GM12878 (cell line): Measurements from ENCODE around the gene USP35. TPM values are rescaled to one million over a fixed set of nuclear protein-coding genes. Genes with fewer than 3 reads are reported as not detected.

Experiments used
- ATAC-seq: fragments of 200-7000 bp; cut with Tn5 transposase; 3 replicates; pipeline ENCODE4 v1.9.1; 2020; ENCODE audit warnings: mild to moderate bottlenecking, moderate library complexity
- BruUV-seq: library from RNA; stranded (reverse); fragments of 400-500 nt; replicated peaks from 2 replicates; lab custom pipeline; 2021; lab: Mats Ljungman, UMichigan
- CTCF ChIA-PET: fragments of 300-600 bp; sonication (Branson Sonifier 250); formaldehyde crosslinking; extraction: SDS; loops from one replicate; lab custom pipeline; 2021; ENCODE audit warnings: inconsistent platforms; lab: Yijun Ruan, JAX
- POLR2A ChIA-PET: fragments of 350-600 bp; formaldehyde crosslinking; extraction: SDS; loops from one replicate; lab custom pipeline; 2021; ENCODE audit warnings: inconsistent platforms; lab: Charles Lee
- RAD21 ChIA-PET: fragments of 300-600 bp; sonication (Branson Sonifier 250); formaldehyde crosslinking; loops from one replicate; lab custom pipeline; 2023; ENCODE audit warnings: antibody characterized with exemption; ENCODE audit not compliant: unreplicated experiment; lab: Charles Lee
- SMC1A ChIA-PET: fragments of 300-600 bp; sonication (Branson Sonifier 250); formaldehyde crosslinking; loops from one replicate; lab custom pipeline; 2023; ENCODE audit not compliant: unreplicated experiment, uncharacterized antibody; lab: Charles Lee
- DNase-seq: peaks from one replicate; pipeline ENCODE4 v3.0.0-alpha.2; 2011; ENCODE audit warnings: low read depth, low spot score
- FAIRE-seq: peaks from 3 replicates; lab custom pipeline; 2011; peaks lifted over from hg19 to GRCh38; lab: Jason Lieb, UNC
- H2AFZ ChIP-seq: 2 replicates; pipeline ENCODE4 v1.6.0; 2011; ENCODE audit warnings: low read depth, low read length, control low read depth; ENCODE audit not compliant: control insufficient read depth
- H3K27ac ChIP-seq: 2 replicates; pipeline ENCODE4 v1.5.1; 2011; ENCODE audit warnings: control low read depth; ENCODE audit not compliant: control insufficient read depth, insufficient read depth
- H3K27me3 ChIP-seq, 2 experiments: replicated peaks in 1 of 2; 2 replicates each; pipeline versions ENCODE4 v1.6.0 to v1.6.1; 2011; ENCODE audit warnings: low read length in 1 of 2; ENCODE audit not compliant: control insufficient read depth in 2 of 2, insufficient read depth in 2 of 2
- H3K36me3 ChIP-seq, 2 experiments: 2 replicates each; pipeline ENCODE4 v1.5.1; 2011; ENCODE audit warnings: low read length in 1 of 2; ENCODE audit not compliant: control insufficient read depth in 2 of 2, insufficient read depth in 2 of 2
- H3K4me1 ChIP-seq: 2 replicates; pipeline ENCODE4 v1.6.1; 2011; ENCODE audit warnings: mild to moderate bottlenecking, low read length, moderate library complexity, mixed read lengths; ENCODE audit not compliant: control insufficient read depth, insufficient read depth
- H3K4me2 ChIP-seq: 2 replicates; pipeline ENCODE4 v1.6.0; 2011; ENCODE audit warnings: control low read depth; ENCODE audit not compliant: control insufficient read depth, insufficient read depth
- H3K4me3 ChIP-seq: fragments of 200-600 bp; sonication (generic); 2 replicates; pipeline ENCODE4 v1.5.1; 2016
- H3K79me2 ChIP-seq: 2 replicates; pipeline ENCODE4 v1.6.0; 2011; ENCODE audit warnings: low read length; ENCODE audit not compliant: control insufficient read depth, insufficient read depth
- H3K9ac ChIP-seq: 2 replicates; pipeline ENCODE4 v1.8.0; 2011; ENCODE audit warnings: low read length, control low read depth, mixed read lengths; ENCODE audit not compliant: control insufficient read depth, insufficient read depth
- H3K9me3 ChIP-seq: replicated peaks from 3 replicates; pipeline ENCODE4 v1.5.1; 2011; ENCODE audit warnings: mild to moderate bottlenecking, low read length; ENCODE audit not compliant: control insufficient read depth, insufficient read depth
- H4K20me1 ChIP-seq: 2 replicates; pipeline ENCODE4 v1.6.0; 2011; ENCODE audit not compliant: control insufficient read depth, insufficient read depth
- DPF2 ChIP-seq: fragments of 450-650 bp; IDR thresholded peaks from 2 replicates; pipeline ENCODE4 v1.6.1; 2017; ENCODE audit warnings: mild to moderate bottlenecking
- EP300 ChIP-seq, 2 experiments: fragments of 150-350 bp in 1 of 2; IDR thresholded peaks; 2 replicates each; pipeline ENCODE4 v1.6.1; 2011 to 2012; ENCODE audit warnings: low read depth in 2 of 2, low read length in 2 of 2, borderline replicate concordance in 1 of 2, improper control_type of control experiment in 1 of 2, inconsistent platforms in 1 of 2; ENCODE audit not compliant: control insufficient read depth in 1 of 2
- EZH2 ChIP-seq: IDR thresholded peaks from 2 replicates; pipeline ENCODE4 v1.6.1; 2012; ENCODE audit warnings: low read depth, mild to moderate bottlenecking, control low read depth, inconsistent platforms, low read length, borderline replicate concordance; ENCODE audit not compliant: control insufficient read depth
- IRF3 ChIP-seq: fragments of 450-650 bp; IDR thresholded peaks from 2 replicates; pipeline ENCODE4 v1.6.1; 2014; ENCODE audit warnings: mild to moderate bottlenecking
- KDM1A ChIP-seq: fragments of 200-600 bp; sonication (generic); IDR thresholded peaks from 2 replicates; pipeline ENCODE4 v1.6.1; 2016; ENCODE audit warnings: borderline replicate concordance
- LARP7 ChIP-seq: fragments of 450-650 bp; IDR thresholded peaks from 2 replicates; pipeline ENCODE4 v1.6.1; 2017; ENCODE audit warnings: mild to moderate bottlenecking
- MEF2A ChIP-seq: IDR thresholded peaks from 2 replicates; pipeline ENCODE4 v1.6.1; 2011; ENCODE audit warnings: low read depth, mild to moderate bottlenecking, low read length, moderate library complexity; ENCODE audit not compliant: insufficient read depth
- NFXL1 ChIP-seq: fragments of 450-650 bp; IDR thresholded peaks from 2 replicates; pipeline ENCODE4 v1.6.1; 2017; ENCODE audit warnings: antibody characterized with exemption, mild to moderate bottlenecking, borderline replicate concordance
- PML ChIP-seq: IDR thresholded peaks from 2 replicates; pipeline ENCODE4 v1.6.1; 2012; ENCODE audit warnings: low read length, inconsistent platforms
- POLR2A ChIP-seq: IDR thresholded peaks from 2 replicates; pipeline ENCODE4 v1.6.1; 2011; ENCODE audit warnings: low read depth, mild to moderate bottlenecking, low read length
- SMC3 ChIP-seq: IDR thresholded peaks from 2 replicates; pipeline ENCODE4 v1.6.1; 2011; ENCODE audit warnings: low read length, improper control_type of control experiment, borderline replicate concordance
- YY1 ChIP-seq: IDR thresholded peaks from 2 replicates; pipeline ENCODE4 v1.6.1; 2011; ENCODE audit warnings: low read depth, mild to moderate bottlenecking, low read length
- ZNF687 ChIP-seq: fragments of 450-650 bp; IDR thresholded peaks from 2 replicates; pipeline ENCODE4 v1.6.1; 2017; ENCODE audit warnings: mild to moderate bottlenecking, moderate library complexity
- WGBS: methylation state at CpG from one replicate; pipeline ENCODE4 v1.1.6; 2016; ENCODE audit warnings: low lambda C conversion rate; ENCODE audit not compliant: insufficient replicate concordance, insufficient coverage; ENCODE audit errors: missing lambda C conversion rate; 5-methylcytosine and 5-hydroxymethylcytosine counted together
- in situ Hi-C: fragments of 300-500 bp; cut with MboI; formaldehyde crosslinking; loops from 9 replicates; pipeline ENCODE4 v1.14.3; 2018; ENCODE audit warnings: mixed read lengths
- intact Hi-C: fragments of 100-400 bp; cut with micrococcal nuclease; formaldehyde crosslinking; loops from one replicate; pipeline ENCODE4 v1.14.2; 2022; ENCODE audit not compliant: unreplicated experiment
- polyA plus RNA-seq, 11 experiments: library from polyadenylated mRNA; depleted of rRNA in 4 of 11; unstranded in 6 of 11; stranded (reverse) in 5 of 11; fragments of >200 nt; fragmentation: Nextera tagmentation in 4 of 11; fragmentation: Illumina TruSeq in 1 of 11; extraction: Ambion mirVana in 4 of 11; extraction: Trizol in 1 of 11; gene quantifications; 1 replicate in 1 of 11; 2 replicates in 10 of 11; pipeline versions ENCODE4 v1.2.1 to v1.2.3, GENCODE V29; 2011 to 2016; ENCODE audit warnings: inconsistent platforms in 2 of 11, missing spikeins in 2 of 11, low read depth in 1 of 11
- total RNA-seq, 4 experiments: library from RNA; depleted of rRNA in 3 of 4; stranded (reverse); fragments of >200 nt in 3 of 4; fragmentation: Illumina TruSeq in 1 of 4; extraction: Trizol in 1 of 4; gene quantifications; 2 replicates each; pipeline versions ENCODE4 v1.2.1 to v1.2.3, GENCODE V29; 2013 to 2021

Gene USP35
- total and polyA plus RNA-seq, 10 of the 15 experiments (the other 5 are each of a cell fraction or from before 2014, with no cell fraction given): 0.13 to 6.4 (median 3.1) TPM; not detected in 1

GRCh38 chr11:78261367-78261766, 72.6 kb downstream of the USP35 start:
- H4K20me1 ChIP-seq: no peaks in the 10 kb centered on the region
- intact Hi-C loops (no loop called here), in situ Hi-C loops (no loop called here)
- H3K36me3 ChIP-seq: no peaks in the 10 kb centered on the region
- H3K79me2 ChIP-seq: no peaks in the 10 kb centered on the region
- no peak overlapping the region for H3K9ac ChIP-seq
- no peak overlapping the region for H3K4me3 ChIP-seq
- DNase-seq: no peak
- no peak for ATAC-seq
- ChIA-PET SMC1A (interaction anchor here (1.4 kb wide), 1 partner anchor 33 kb away, joined by 9 read pairs; no protein-coding TSS in a partner anchor), RAD21 (interaction anchor here (1.1 kb wide), 1 partner anchor 15 kb away, joined by 3 read pairs; no protein-coding TSS in a partner anchor), CTCF (interaction anchor here (0.9 to 1.5 kb wide), 2 partner anchors 24 to 303 kb away, joined by 3 to 5 read pairs; no protein-coding TSS in a partner anchor), POLR2A (no interaction called here)
- no peak overlapping the region for H2AFZ ChIP-seq
- FAIRE-seq: no peak
- H3K27me3 ChIP-seq: no peaks in the 10 kb centered on the region
- H3K27ac ChIP-seq: no peak overlapping the region
- 77% methylated on average over 4 of the region's 4 CpGs for WGBS
- no peaks in the 10 kb centered on the region for H3K9me3 ChIP-seq
- no peak for TF ChIP-seq KDM1A
- no peak for TF ChIP-seq NFXL1
- TF ChIP-seq PML: no peak
- TF ChIP-seq LARP7: no peak
- TF ChIP-seq POLR2A: no peak
- no peak for TF ChIP-seq EZH2
- BruUV-seq: no TSS peak
- no peak overlapping the region for H3K4me2 ChIP-seq
- no peaks in the 10 kb centered on the region for H3K4me1 ChIP-seq

GRCh38 chr11:78261828-78262227, 73.1 kb downstream of the USP35 start:
- in situ Hi-C loops: no loop called here
- Histone ChIP-seq H3K9me3 (no peaks in the 10 kb centered on the region), H3K4me3 (no peak overlapping the region), H3K27me3 (no peaks in the 10 kb centered on the region), H3K79me2 (no peaks in the 10 kb centered on the region), H3K36me3 (no peaks in the 10 kb centered on the region), H2AFZ (no peak overlapping the region), H4K20me1 (no peaks in the 10 kb centered on the region), H3K4me1 (no peaks in the 10 kb centered on the region), H3K27ac (no peak overlapping the region), H3K4me2 (no peak overlapping the region), H3K9ac (no peak overlapping the region)
- ChIA-PET SMC1A (interaction anchor here (1.4 kb wide), 1 partner anchor 34 kb away, joined by 9 read pairs; no protein-coding TSS in a partner anchor), POLR2A (interaction anchor here (0.6 kb wide), 1 partner anchor 106 kb away, joined by 3 read pairs; no protein-coding TSS in a partner anchor), CTCF (interaction anchor here (0.9 to 1.5 kb wide), 2 partner anchors 24 to 302 kb away, joined by 3 to 5 read pairs; no protein-coding TSS in a partner anchor), RAD21 (interaction anchor here (1.1 kb wide), 1 partner anchor 14 kb away, joined by 3 read pairs; no protein-coding TSS in a partner anchor)
- FAIRE-seq: no peak
- ATAC-seq: no peak
- no peak for DNase-seq
- intact Hi-C loops: no loop called here
- WGBS: 94% methylated on average over 4 of the region's 4 CpGs
- BruUV-seq: no TSS peak
- TF ChIP-seq YY1 (no peak), ZNF687 (no peak), DPF2 (no peak), MEF2A (no peak), EP300 (IDR thresholded peaks at IDR 0.05; ENCODE audit: borderline replicate concordance in 1 of 2, control insufficient read depth in 1 of 2, low read depth in 2 of 2, low read length in 2 of 2) (no peak), IRF3 (no peak), SMC3 (no peak)
